Loucy (cell line): ENCODE results near the gene CCDC93.

Source experiments
- H2AFZ ChIP-seq: fragments of 200-600 bp; sonication (generic); 2 replicates; pipeline ENCODE4 v1.6.0; 2016; ENCODE audit warnings: antibody characterized with exemption, mild to moderate bottlenecking, low read length, moderate library complexity
- H3F3A ChIP-seq: fragments of 200-600 bp; 2 replicates; pipeline ENCODE4 v1.6.0; 2016; ENCODE audit warnings: antibody characterized with exemption, low read depth, mild to moderate bottlenecking
- H3K27me3 ChIP-seq: fragments of 200-600 bp; sonication (generic); 2 replicates; pipeline ENCODE4 v1.6.1; 2014; ENCODE audit warnings: low read length, mild to moderate bottlenecking; ENCODE audit not compliant: insufficient read depth, poor library complexity, severe bottlenecking
- H3K36me3 ChIP-seq: fragments of 200-600 bp; sonication (generic); 2 replicates; pipeline ENCODE4 v1.6.1; 2016; ENCODE audit warnings: low read length; ENCODE audit not compliant: insufficient read depth
- H3K4me1 ChIP-seq: fragments of 200-600 bp; sonication (generic); 2 replicates; pipeline ENCODE4 v1.5.1; 2014; ENCODE audit warnings: low read length, mild to moderate bottlenecking; ENCODE audit not compliant: insufficient read depth, poor library complexity, severe bottlenecking
- H3K4me2 ChIP-seq: fragments of 200-600 bp; sonication (generic); 2 replicates; pipeline ENCODE4 v1.6.0; 2014; ENCODE audit warnings: antibody characterized with exemption, low read length, low read depth, mild to moderate bottlenecking; ENCODE audit not compliant: poor library complexity, severe bottlenecking
- H3K4me3 ChIP-seq: fragments of 200-600 bp; sonication (generic); 2 replicates; pipeline ENCODE4 v1.5.1; 2014; ENCODE audit warnings: low read length, mild to moderate bottlenecking, mixed read lengths; ENCODE audit not compliant: poor library complexity, severe bottlenecking
- H3K79me2 ChIP-seq: fragments of 200-600 bp; sonication (generic); 2 replicates; pipeline ENCODE4 v1.6.1; 2014; ENCODE audit warnings: low read length; ENCODE audit not compliant: insufficient read depth
- H3K9ac ChIP-seq: fragments of 200-600 bp; sonication (generic); 2 replicates; pipeline ENCODE4 v1.6.0; 2014; ENCODE audit warnings: mild to moderate bottlenecking, low read depth, low read length, moderate library complexity; ENCODE audit not compliant: poor library complexity, severe bottlenecking
- H3K9me2 ChIP-seq: fragments of 200-600 bp; sonication (generic); replicated peaks from 2 replicates; pipeline ENCODE4 v1.6.1; 2016; ENCODE audit warnings: low read depth, low read length, mixed read lengths
- H3K9me3 ChIP-seq: fragments of 200-600 bp; sonication (generic); 2 replicates; pipeline ENCODE4 v1.6.1; 2014; ENCODE audit warnings: mild to moderate bottlenecking, antibody characterized with exemption, low read length, low read depth; ENCODE audit not compliant: insufficient read depth
- H4K20me1 ChIP-seq: fragments of 200-600 bp; sonication (generic); 2 replicates; pipeline ENCODE4 v1.6.0; 2014; ENCODE audit warnings: antibody characterized with exemption, low read length, mild to moderate bottlenecking; ENCODE audit not compliant: insufficient read depth, poor library complexity, severe bottlenecking
- CTCF ChIP-seq: fragments of 200-600 bp; sonication (generic); conservative IDR thresholded peaks from 2 replicates; pipeline ENCODE4 v1.5.1; 2014; ENCODE audit warnings: mild to moderate bottlenecking, antibody characterized with exemption, low read length
- EZH2phosphoT487 ChIP-seq: fragments of 200-600 bp; IDR thresholded peaks from 2 replicates; pipeline ENCODE4 v1.6.1; 2018; ENCODE audit warnings: antibody characterized with exemption, mild to moderate bottlenecking, moderate library complexity, borderline replicate concordance

Gene CCDC93

GRCh38 chr2:117879003-117879402 is 134.9 kb downstream of the CCDC93 start:
- Histone ChIP-seq H3F3A (no peaks in the 10 kb centered on the region), H3K27me3 (no peaks in the 10 kb centered on the region), H3K4me1 (no peaks in the 10 kb centered on the region), H4K20me1 (no peaks in the 10 kb centered on the region), H2AFZ (no peak overlapping the region), H3K4me2 (no peak overlapping the region), H3K36me3 (no peaks in the 10 kb centered on the region), H3K9ac (no peak overlapping the region), H3K9me3 (peaks cover 3% of the 10 kb centered on the region; the same call in 1 of the 2 replicates), H3K9me2 (no peaks in the 10 kb centered on the region), H3K4me3 (no peak overlapping the region), H3K79me2 (no peaks in the 10 kb centered on the region)
- TF ChIP-seq CTCF, result no peak

- H3K9me3 ChIP-seq, result no peaks in the 10 kb centered on the region
- no peaks in the 10 kb centered on the region for H3K36me3 ChIP-seq
- H3K4me1 ChIP-seq, result no peaks in the 10 kb centered on the region
- H2AFZ ChIP-seq, result no peak overlapping the region
- no peak overlapping the region for H3K9ac ChIP-seq
- no peak overlapping the region for H3K4me2 ChIP-seq
- H3K9me2 ChIP-seq, result no peaks in the 10 kb centered on the region
- TF ChIP-seq EZH2phosphoT487 (no peak), CTCF (no peak)
- H3K79me2 ChIP-seq, result no peaks in the 10 kb centered on the region
- H4K20me1 ChIP-seq, result no peaks in the 10 kb centered on the region
- H3K27me3 ChIP-seq, result no peaks in the 10 kb centered on the region
- no peaks in the 10 kb centered on the region for H3F3A ChIP-seq
- H3K4me3 ChIP-seq, result no peak overlapping the region
These were observed 138.1 kb downstream of the CCDC93 start for GRCh38 chr2:117875786-117876185.
